HG03025 (cell line): Measurements from ENCODE around the gene AUH.

Experiments used
- ATAC-seq: cut with Tn5 transposase; IDR thresholded peaks from one replicate; pipeline ENCODE4 v1.9.1; 2021; ENCODE audit warnings: mild to moderate bottlenecking, moderate library complexity; ENCODE audit not compliant: unreplicated experiment, low FRiP score

Gene AUH

GRCh38 chr9:91256235-91256634 is 105.5 kb downstream of the AUH start:
- no peak for ATAC-seq

- ATAC-seq, result no peak
These were observed 106.4 kb downstream of the AUH start for GRCh38 chr9:91255327-91255726.

GRCh38 chr9:91253488-91253887 is 108.2 kb downstream of the AUH start:
- ATAC-seq, result no peak

DNA sequence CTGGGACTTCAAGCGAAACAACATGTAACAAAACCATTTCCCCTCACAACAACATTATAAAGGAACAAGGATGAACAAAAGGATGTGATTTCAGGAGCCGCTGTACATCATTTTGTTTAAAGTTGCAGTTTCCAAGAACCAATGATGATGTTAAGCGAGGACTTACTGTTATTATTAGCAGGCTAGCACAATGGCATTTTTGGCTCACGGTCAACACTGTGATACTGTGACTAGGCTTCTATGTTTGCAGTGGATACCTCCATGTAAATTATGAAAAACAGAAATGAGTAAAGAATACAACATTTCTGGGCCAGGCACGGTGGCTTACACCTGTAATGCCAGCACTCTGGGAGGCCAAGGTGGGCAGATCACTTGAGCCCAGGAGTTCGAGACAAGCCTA is 113.0 kb downstream of the AUH start:
- ATAC-seq, result no peak

DNA sequence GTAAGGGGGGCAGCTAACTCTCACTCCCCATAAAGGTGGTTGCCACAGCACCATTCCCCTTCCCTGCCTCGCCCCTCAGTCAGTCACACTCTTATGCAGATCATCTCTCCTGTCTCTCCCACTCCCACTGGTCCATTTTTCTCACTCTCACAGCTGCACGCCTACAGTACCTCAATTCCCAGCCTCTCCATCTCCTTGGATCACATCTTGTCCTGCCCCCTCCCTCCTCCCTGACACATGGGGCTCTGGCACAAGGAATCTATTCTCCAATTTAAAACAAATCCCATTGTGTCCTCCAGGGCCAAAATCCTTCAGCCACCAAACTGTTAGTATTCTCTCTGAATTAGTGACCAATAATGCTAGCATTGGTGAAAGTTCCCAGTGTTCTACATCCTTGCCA is 114.4 kb downstream of the AUH start:
- no peak for ATAC-seq

DNA sequence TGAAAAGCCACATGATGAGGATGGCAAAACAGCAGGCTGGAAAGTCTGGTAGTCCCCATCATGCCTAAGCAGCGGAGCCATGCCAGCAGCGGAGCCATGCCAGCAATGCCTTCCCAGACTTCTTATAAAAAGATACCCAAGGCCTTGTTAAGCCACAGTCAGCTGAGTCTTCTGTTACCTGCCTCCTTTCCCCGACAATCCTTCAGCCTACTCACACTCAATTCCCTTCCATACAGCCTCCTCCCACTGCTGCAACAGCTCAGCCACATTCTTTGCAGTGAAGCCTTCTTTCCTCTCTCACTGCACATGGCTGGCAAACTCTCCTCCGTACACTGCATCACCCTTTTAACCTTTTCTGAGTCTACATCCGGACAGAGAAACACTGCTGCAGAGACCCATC is 114.9 kb downstream of the AUH start:
- ATAC-seq, result no peak

GRCh38 chr9:91245431-91246313 is 116.0 kb downstream of the AUH start:
- ATAC-seq, result no peak

DNA sequence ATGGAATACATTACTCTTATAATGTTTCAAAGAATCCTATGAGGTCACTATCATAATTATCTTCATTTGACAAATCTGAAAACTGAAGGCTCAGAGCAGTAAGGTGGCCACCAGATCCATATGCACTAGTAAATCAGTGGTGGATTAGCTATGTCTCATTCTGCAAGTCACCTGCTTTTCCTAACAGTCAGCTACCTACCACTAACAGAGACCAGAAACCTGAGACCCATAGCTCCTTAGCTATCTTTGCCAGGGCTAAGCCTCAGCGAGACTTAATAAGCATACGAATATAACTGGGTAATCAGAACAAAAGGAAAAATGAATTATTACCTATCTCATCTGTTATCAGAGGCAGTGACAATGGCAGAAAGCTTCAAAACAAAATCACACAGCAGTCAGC is 118.7 kb downstream of the AUH start:
- no peak for ATAC-seq

- ATAC-seq, result no peak
These were observed 119.8 kb downstream of the AUH start for GRCh38 chr9:91241909-91242308.

- no peak for ATAC-seq
These were observed 121.0 kb downstream of the AUH start for GRCh38 chr9:91240596-91241165.

DNA sequence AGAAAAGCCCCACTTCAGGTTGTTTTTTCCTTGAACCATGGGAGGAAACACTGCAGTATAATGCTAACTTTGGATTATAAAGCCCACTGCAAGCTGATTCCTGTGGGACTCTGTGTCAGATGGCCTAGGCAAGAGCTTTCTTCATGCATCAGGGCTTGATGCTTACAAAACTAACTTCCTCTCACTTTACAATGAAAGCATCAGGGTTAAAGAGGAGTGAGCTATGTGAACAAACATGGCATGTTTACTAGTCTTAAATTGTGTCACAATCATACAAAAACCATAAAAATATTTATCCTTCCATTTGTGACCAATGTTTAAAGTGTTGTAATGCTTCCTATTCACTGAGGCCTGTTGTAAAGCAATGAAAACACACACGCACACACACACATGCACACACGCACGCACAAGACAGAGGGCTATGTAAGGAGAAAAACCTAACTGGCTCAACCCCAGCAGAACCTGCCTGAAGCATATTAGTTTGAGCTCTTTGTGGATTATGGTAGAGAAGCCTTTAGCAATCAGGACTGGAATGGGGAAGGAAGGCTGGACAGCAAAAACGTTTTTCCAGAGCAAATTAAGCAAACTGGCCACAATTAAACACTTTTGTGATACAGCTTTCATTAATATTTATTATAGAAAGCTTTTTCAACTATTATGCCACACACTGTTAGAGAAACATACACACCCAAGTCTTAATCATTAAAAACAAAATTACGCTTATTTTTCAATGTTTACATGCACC is 122.2 kb downstream of the AUH start:
- no peak for ATAC-seq

DNA sequence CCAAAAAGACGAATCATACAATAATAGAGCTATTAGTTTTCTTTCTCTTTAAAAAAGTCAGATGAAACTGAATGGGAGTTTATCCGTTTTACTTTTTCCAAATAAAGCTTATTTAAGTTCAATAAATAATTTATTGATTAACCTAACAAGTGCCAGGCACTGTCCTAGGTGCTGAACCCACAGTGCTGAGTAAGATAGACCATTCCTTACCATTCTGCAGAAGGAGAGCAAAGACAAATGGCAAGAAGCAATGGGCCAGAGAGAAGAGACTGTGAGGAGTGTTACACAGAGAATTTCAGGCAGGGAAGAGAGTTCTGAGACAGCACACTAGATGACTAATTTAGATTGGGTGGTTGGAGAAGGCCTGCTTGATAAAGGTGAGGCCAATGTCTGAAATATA is 127.2 kb downstream of the AUH start:
- no peak for ATAC-seq

- no peak for ATAC-seq
These were observed 130.1 kb downstream of the AUH start for GRCh38 chr9:91231619-91232018.

GRCh38 chr9:91223000-91223399 is 138.7 kb downstream of the AUH start:
- ATAC-seq, result no peak

GRCh38 chr9:91222457-91222856 is 139.3 kb downstream of the AUH start:
- no peak for ATAC-seq

GRCh38 chr9:91221332-91221731 is 140.4 kb downstream of the AUH start:
- no peak for ATAC-seq

- no peak for ATAC-seq
These were observed 141.1 kb downstream of the AUH start for GRCh38 chr9:91220491-91221135.

DNA sequence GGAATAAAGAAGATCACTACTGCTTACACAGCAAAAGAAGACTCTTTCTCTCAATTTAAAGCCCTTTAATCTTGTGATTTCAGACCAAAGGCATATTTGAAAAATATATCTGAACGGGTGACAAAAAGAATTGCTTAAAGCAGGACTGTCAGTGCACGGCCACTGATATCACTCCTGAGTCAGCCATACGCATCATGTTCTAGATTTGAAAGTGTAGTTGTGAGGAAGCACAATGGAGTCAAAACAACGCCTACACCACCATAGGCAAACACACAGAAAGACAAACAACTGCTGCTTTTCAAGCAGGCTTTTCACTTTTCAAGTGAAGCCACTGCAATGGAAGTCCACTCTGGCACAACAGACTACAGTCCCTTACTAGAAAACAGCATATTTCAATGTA is 141.7 kb downstream of the AUH start:
- no peak for ATAC-seq

- ATAC-seq, result no peak
These were observed 142.2 kb downstream of the AUH start for GRCh38 chr9:91219557-91219956.

GRCh38 chr9:91217388-91217787 is 144.3 kb downstream of the AUH start:
- no peak for ATAC-seq

DNA sequence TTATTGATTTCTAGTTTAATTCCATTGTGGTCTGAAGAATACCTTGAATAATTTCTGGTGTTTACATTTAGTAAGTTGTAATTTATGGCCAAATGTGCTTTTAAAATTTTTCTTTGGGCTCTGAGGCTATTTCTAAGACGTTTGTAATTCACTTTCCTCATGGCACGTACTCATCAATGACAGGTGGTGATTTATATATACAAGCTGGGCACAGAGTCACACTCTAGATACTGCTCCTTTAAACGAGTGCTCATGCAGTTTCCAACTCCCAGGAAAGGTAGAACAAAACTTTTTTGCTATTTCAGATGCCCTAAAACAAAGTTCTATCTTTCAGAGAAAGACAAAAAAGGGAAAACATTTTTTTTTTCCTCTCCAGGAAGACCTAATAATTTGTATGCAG is 146.9 kb downstream of the AUH start:
- ATAC-seq, result no peak
